GM21423 (cell line): Measurements from ENCODE around the gene SETDB2.
A peak's percentile ranks its signal among the peaks of the same experiment; 100 is the strongest.
"Not testable (repeated sequence)": the region's sequence is repeated elsewhere in the genome, so short reads cannot be mapped to it uniquely, and the experiment has no call there.

ENCODE experiments used
- ATAC-seq: cut with Tn5 transposase; IDR thresholded peaks from one replicate; pipeline ENCODE4 v1.9.1; 2021; ENCODE audit warnings: mild to moderate bottlenecking, moderate library complexity; ENCODE audit not compliant: unreplicated experiment

Gene SETDB2

GRCh38 chr13:49464621-49465325 lies 20.7 kb downstream of the SETDB2 start:
- no peak for ATAC-seq

- no peak for ATAC-seq
Measured at GRCh38 chr13:49466292-49466838, 22.3 kb downstream of the SETDB2 start.

GRCh38 chr13:49472186-49472585 lies 28.1 kb downstream of the SETDB2 start:
- ATAC-seq, result no peak

- ATAC-seq, result no peak
Measured at GRCh38 chr13:49476529-49476928, 32.5 kb downstream of the SETDB2 start.

GRCh38 chr13:49481788-49482187 lies 37.7 kb downstream of the SETDB2 start:
- ATAC-seq, result no peak

- ATAC-seq, result no peak
Measured at GRCh38 chr13:49488563-49488962, 44.5 kb downstream of the SETDB2 start.

GRCh38 chr13:49494645-49495044 lies 50.6 kb downstream of the SETDB2 start:
- ATAC-seq, result no peak

GRCh38 chr13:49495783-49496762 lies 52.0 kb downstream of the SETDB2 start, which contains the start of gene PHF11:
PHF11 (plus strand) TSS chr13:49495953; CDS start chr13:49496002, 49 bp downstream.
- ATAC-seq, result peak; percentile 69

- ATAC-seq, result not testable (repeated sequence)
Measured at GRCh38 chr13:49496837-49497236, 52.8 kb downstream of the SETDB2 start.

- ATAC-seq, result no peak
Measured at GRCh38 chr13:49497272-49497671, 53.2 kb downstream of the SETDB2 start.

GRCh38 chr13:49498206-49498605 lies 54.1 kb downstream of the SETDB2 start:
- ATAC-seq, result no peak

- no peak for ATAC-seq
Measured at GRCh38 chr13:49499889-49500660, 56.0 kb downstream of the SETDB2 start.

- no peak for ATAC-seq
Measured at GRCh38 chr13:49502954-49503353, 58.9 kb downstream of the SETDB2 start.

GRCh38 chr13:49503951-49504350 lies 59.9 kb downstream of the SETDB2 start:
- ATAC-seq, result no peak

- no peak for ATAC-seq
Measured at GRCh38 chr13:49512578-49512977, 68.5 kb downstream of the SETDB2 start.

GRCh38 chr13:49516467-49516866 lies 72.4 kb downstream of the SETDB2 start:
- no peak for ATAC-seq

GRCh38 chr13:49517461-49517860 lies 73.4 kb downstream of the SETDB2 start:
- no peak for ATAC-seq

- ATAC-seq, result no peak
Measured at GRCh38 chr13:49521224-49521623, 77.2 kb downstream of the SETDB2 start.

GRCh38 chr13:49524740-49525501 lies 80.8 kb downstream of the SETDB2 start:
- ATAC-seq, result no peak

- no peak for ATAC-seq
Measured at GRCh38 chr13:49527123-49527522, 83.0 kb downstream of the SETDB2 start.
